H1 (cell line): ENCODE measurements around the gene DIS3L. TPM values are rescaled to one million over a fixed set of nuclear protein-coding genes. Genes with fewer than 3 reads are reported as not detected.

Experiments
- CTCF ChIA-PET: fragments of 300-600 bp; sonication (Branson Sonifier 250); formaldehyde crosslinking; loops from one replicate; lab custom pipeline; 2021; ENCODE audit not compliant: partially characterized antibody; lab: Charles Lee
- POLR2A ChIA-PET: fragments of 300-600 bp; sonication (Branson Sonifier 250); formaldehyde crosslinking; loops from one replicate; lab custom pipeline; 2021; ENCODE audit warnings: inconsistent platforms; ENCODE audit not compliant: partially characterized antibody; lab: Charles Lee
- DNase-seq, 2 experiments: peaks; one replicate each; pipeline versions ENCODE4 v3.0.0 to v3.0.0-alpha.2; 2010 to 2022; ENCODE audit warnings: low spot score in 2 of 2, low read depth in 1 of 2, mixed read lengths in 1 of 2
- FAIRE-seq: peaks from 2 replicates; lab custom pipeline; 2011; peaks lifted over from hg19 to GRCh38; lab: Jason Lieb, UNC
- H2AFZ ChIP-seq: 2 replicates; pipeline ENCODE4 v1.8.1; 2012; ENCODE audit warnings: low read length, inconsistent platforms
- H2AK5ac ChIP-seq: 2 replicates; pipeline ENCODE4 v1.6.1; 2013; ENCODE audit warnings: low read depth, low read length
- H2BK120ac ChIP-seq: replicated peaks from 2 replicates; pipeline ENCODE3; 2013; ENCODE audit warnings: low read depth, low read length, inconsistent platforms
- H2BK12ac ChIP-seq: 2 replicates; pipeline ENCODE4 v1.6.1; 2013; ENCODE audit warnings: low read depth, low read length
- H2BK15ac ChIP-seq: 2 replicates; pipeline ENCODE4 v1.6.1; 2013; ENCODE audit warnings: low read length
- H2BK20ac ChIP-seq: 2 replicates; pipeline ENCODE4 v1.6.1; 2013; ENCODE audit warnings: low read length
- H2BK5ac ChIP-seq: 2 replicates; pipeline ENCODE4 v1.6.1; 2013; ENCODE audit warnings: low read depth, low read length
- H3K14ac ChIP-seq: 2 replicates; pipeline ENCODE4 v1.6.1; 2013; ENCODE audit warnings: inconsistent platforms; ENCODE audit not compliant: insufficient read length
- H3K18ac ChIP-seq: 2 replicates; pipeline ENCODE4 v1.6.1; 2013; ENCODE audit warnings: low read length; ENCODE audit errors: extremely low read depth
- H3K23ac ChIP-seq: 2 replicates; pipeline ENCODE4 v1.6.1; 2013; ENCODE audit warnings: inconsistent platforms; ENCODE audit not compliant: insufficient read length
- H3K23me2 ChIP-seq: 2 replicates; pipeline ENCODE4 v1.6.1; 2013; ENCODE audit warnings: low read depth, low read length
- H3K27ac ChIP-seq: 2 replicates; pipeline ENCODE4 v1.6.1; 2011; ENCODE audit warnings: low read depth, low read length, inconsistent platforms
- H3K27me3 ChIP-seq, 4 experiments: replicated peaks in 1 of 4; 1 replicate in 1 of 4; 2 replicates in 3 of 4; pipeline versions ENCODE4 v1.6.1 to v1.8.1; 2011 to 2013; ENCODE audit warnings: low read length in 3 of 4, mild to moderate bottlenecking in 3 of 4, inconsistent platforms in 2 of 4, mixed read lengths in 2 of 4, moderate library complexity in 1 of 4; ENCODE audit not compliant: control insufficient read depth in 3 of 4, insufficient read depth in 3 of 4; ENCODE audit errors: extremely low read depth in 1 of 4
- H3K36me3 ChIP-seq, 4 experiments: 2 replicates each; pipeline versions ENCODE4 v1.6.1 to v1.8.1; 2011 to 2013; ENCODE audit warnings: mild to moderate bottlenecking in 4 of 4, low read length in 3 of 4, moderate library complexity in 2 of 4, control low read depth in 1 of 4, inconsistent platforms in 1 of 4; ENCODE audit not compliant: insufficient read depth in 4 of 4, control insufficient read depth in 2 of 4
- H3K4ac ChIP-seq: replicated peaks from 2 replicates; pipeline ENCODE3; 2013; ENCODE audit warnings: low read length, low read depth, mixed read lengths, inconsistent platforms; ENCODE audit not compliant: insufficient read length
- H3K4me1 ChIP-seq, 4 experiments: replicated peaks in 1 of 4; 1 replicate in 1 of 4; 2 replicates in 3 of 4; pipeline versions ENCODE4 v1.6.1 to v1.8.1; 2011 to 2013; ENCODE audit warnings: low read length in 3 of 4, inconsistent platforms in 2 of 4, mixed read lengths in 1 of 4; ENCODE audit not compliant: insufficient read depth in 4 of 4, control insufficient read depth in 3 of 4
- H3K4me2 ChIP-seq, 2 experiments: 2 replicates each; pipeline versions ENCODE4 v1.6.1 to v1.8.1; 2011 to 2013; ENCODE audit warnings: low read depth in 2 of 2, low read length in 2 of 2, control low read depth in 1 of 2, inconsistent platforms in 1 of 2, mild to moderate bottlenecking in 1 of 2; ENCODE audit not compliant: insufficient read depth in 1 of 2
- H3K4me3 ChIP-seq, 4 experiments: fragments of 200-600, 300-600 bp in 1 of 4; sonication (generic), shearing (Covaris generic), sonication (Bioruptor Twin) in 1 of 4; 2 replicates each; pipeline versions ENCODE4 v1.5.1 to v1.8.1; 2011 to 2016; ENCODE audit warnings: low read length in 4 of 4, low read depth in 3 of 4, control low read depth in 2 of 4, inconsistent platforms in 2 of 4, mild to moderate bottlenecking in 2 of 4, mixed read lengths in 1 of 4, moderate library complexity in 1 of 4; ENCODE audit not compliant: insufficient read depth in 2 of 4; ENCODE audit errors: extremely low read depth in 1 of 4
- H3K56ac ChIP-seq: replicated peaks from 2 replicates; pipeline ENCODE3; 2013; ENCODE audit warnings: low read depth, mild to moderate bottlenecking, mixed read lengths, low read length, inconsistent platforms; ENCODE audit not compliant: insufficient read length
- H3K79me1 ChIP-seq: 2 replicates; pipeline ENCODE4 v1.6.1; 2013; ENCODE audit warnings: low read depth, low read length, control low read depth
- H3K79me2 ChIP-seq, 2 experiments: 2 replicates each; pipeline versions ENCODE4 v1.6.1 to v1.8.1; 2012 to 2013; ENCODE audit warnings: low read length in 2 of 2, mild to moderate bottlenecking in 2 of 2, inconsistent platforms in 1 of 2; ENCODE audit not compliant: insufficient read depth in 2 of 2, control insufficient read depth in 1 of 2
- H3K9ac ChIP-seq, 4 experiments: replicated peaks in 1 of 4; 1 replicate in 1 of 4; 2 replicates in 3 of 4; pipeline versions ENCODE4 v1.6.1 to v1.8.1; 2011 to 2013; ENCODE audit warnings: low read depth in 3 of 4, low read length in 3 of 4, control low read depth in 2 of 4, mild to moderate bottlenecking in 2 of 4, moderate library complexity in 2 of 4, inconsistent platforms in 1 of 4; ENCODE audit errors: extremely low read depth in 1 of 4
- H3K9me3 ChIP-seq, 2 experiments: 2 replicates each; pipeline versions ENCODE4 v1.6.1 to v1.8.1; 2012 to 2013; ENCODE audit warnings: mild to moderate bottlenecking in 2 of 2, moderate library complexity in 2 of 2, control low read depth in 1 of 2, inconsistent platforms in 1 of 2, low read depth in 1 of 2, low read length in 1 of 2, mixed read lengths in 1 of 2; ENCODE audit not compliant: insufficient read depth in 2 of 2
- H4K20me1 ChIP-seq, 2 experiments: replicated peaks in 1 of 2; 2 replicates each; pipeline versions ENCODE3 to v1.8.1; 2011 to 2013; ENCODE audit warnings: inconsistent platforms in 2 of 2, low read length in 2 of 2, mild to moderate bottlenecking in 1 of 2; ENCODE audit not compliant: insufficient read depth in 2 of 2, control insufficient read depth in 1 of 2
- H4K5ac ChIP-seq: 2 replicates; pipeline ENCODE4 v1.6.1; 2013; ENCODE audit warnings: low read length, low read depth, mixed read lengths, inconsistent platforms; ENCODE audit not compliant: insufficient read length
- H4K8ac ChIP-seq: 2 replicates; pipeline ENCODE4 v1.8.0; 2013; ENCODE audit warnings: mild to moderate bottlenecking, moderate library complexity, low read length, inconsistent platforms; ENCODE audit not compliant: insufficient read depth; ENCODE audit errors: extremely low read depth
- H4K91ac ChIP-seq: replicated peaks from 2 replicates; pipeline ENCODE3; 2013; ENCODE audit warnings: low read length, mixed read lengths, inconsistent platforms; ENCODE audit not compliant: insufficient read length
- CEBPB ChIP-seq: IDR thresholded peaks from 2 replicates; pipeline ENCODE4 v1.6.1; 2012; ENCODE audit warnings: low read depth, low read length
- E2F6 ChIP-seq: IDR thresholded peaks from 2 replicates; pipeline ENCODE4 v1.6.1; 2012; ENCODE audit warnings: inconsistent platforms
- POLR2A ChIP-seq, 2 experiments: IDR thresholded peaks; 1 replicate in 1 of 2; 2 replicates in 1 of 2; pipeline ENCODE4 v1.6.1; 2011; ENCODE audit warnings: low read depth in 2 of 2, low read length in 2 of 2, mild to moderate bottlenecking in 2 of 2; ENCODE audit errors: control extremely low read depth in 1 of 2
- WGBS, 2 experiments: shearing (Covaris generic) in 1 of 2; methylation state at CpG; one replicate each; pipeline versions ENCODE4 v1.1.6 to v1.1.7; 2013 to 2015; ENCODE audit warnings: low lambda C conversion rate in 2 of 2, mixed read lengths in 2 of 2, inconsistent platforms in 1 of 2, low coverage in 1 of 2, missing lambda C conversion rate in 1 of 2; ENCODE audit not compliant: insufficient replicate concordance in 2 of 2, insufficient coverage in 1 of 2, insufficient read length in 1 of 2; ENCODE audit errors: extremely low coverage in 1 of 2, missing lambda C conversion rate in 1 of 2; 5-methylcytosine and 5-hydroxymethylcytosine counted together
- polyA plus RNA-seq, 7 experiments: library from polyadenylated mRNA; depleted of rRNA in 3 of 7; stranded (reverse) in 5 of 7; unstranded in 2 of 7; fragments of >200 nt in 5 of 7; fragments of 200-250 nt in 2 of 7; gene quantifications; 1 replicate in 5 of 7; 2 replicates in 1 of 7; 4 replicates in 1 of 7; pipeline versions ENCODE4 v1.2.1 to v1.2.3, GENCODE V29; 2011 to 2013; ENCODE audit warnings: missing spikeins in 2 of 7, mixed read lengths in 2 of 7
- total RNA-seq: library from RNA; stranded (reverse); fragmentation: NEBNext Ultra II Directional; extraction: Animal tissue kit (Norgen Biotek cat#: 25700); gene quantifications from 2 replicates; pipeline ENCODE4 v1.2.1, GENCODE V29; 2021

DIS3L gene
- total and polyA plus RNA-seq, 2 of the 8 experiments (the other 6 are each of a cell fraction or from before 2014, with no cell fraction given), result 8.7 to 25.0 TPM

GRCh38 chr15:66369773-66370651, 76.6 kb downstream of the DIS3L start:
- H2BK5ac ChIP-seq, result no peak overlapping the region
- H3K23me2 ChIP-seq, result no peaks in the 10 kb centered on the region
- no peaks in the 10 kb centered on the region for H3K27me3 ChIP-seq
- H3K4me1 ChIP-seq, result peaks cover 0 to 5% (median 2%) of the 10 kb centered on the region in 4 experiments; a peak in 3 of 7 replicates
- no peak overlapping the region for H2BK15ac ChIP-seq
- TF ChIP-seq CEBPB (peak; percentile 84), POLR2A (IDR thresholded peaks at IDR 0.05; ENCODE audit: control extremely low read depth in 1 of 2, low read depth in 2 of 2, low read length in 2 of 2) (no peak), E2F6 (peak; percentile 69; the same call in 1 of the 2 replicates)
- H3K14ac ChIP-seq, result no peak overlapping the region
- H3K4ac ChIP-seq, result no peak overlapping the region
- no peak for DNase-seq
- no peak overlapping the region; the same call in 1 of the 2 replicates for H2BK20ac ChIP-seq
- H4K5ac ChIP-seq, result no peak overlapping the region
- H3K56ac ChIP-seq, result no peak overlapping the region
- H2BK120ac ChIP-seq, result no peak overlapping the region
- ChIA-PET POLR2A (interaction anchor here (0.8 to 1.2 kb wide), 2 partner anchors 14 to 129 kb away, joined by 3 to 4 read pairs; no protein-coding TSS in a partner anchor), CTCF (interaction anchor here (1.1 to 1.8 kb wide), 2 partner anchors 16 to 128 kb away, joined by 3 to 6 read pairs; partner anchors contain the start of gene MAP2K1)
- no peak overlapping the region for H3K27ac ChIP-seq
- no peaks in the 10 kb centered on the region for H3K79me2 ChIP-seq
- peaks cover 3 to 9% of the 10 kb centered on the region in 2 experiments; a peak in 2 of 4 replicates for H3K9me3 ChIP-seq
- FAIRE-seq, result no peak
- no peak overlapping the region for H3K23ac ChIP-seq
- H2BK12ac ChIP-seq, result peak overlapping the region; percentile 75; the same call in 1 of the 2 replicates
- peak overlapping the region in 1 of 4 experiments; percentile 67; a peak in 1 of 7 replicates for H3K9ac ChIP-seq
- peak overlapping the region; percentile 95 for H2AFZ ChIP-seq
- H4K91ac ChIP-seq, result no peak overlapping the region
- H4K20me1 ChIP-seq, result no peaks in the 10 kb centered on the region
- WGBS, 2 experiments, result 71% methylated on average over 12 of the region's 12 CpGs; no CpG with 5 or more reads in 1 of the 2 experiments
- H3K79me1 ChIP-seq, result no peaks in the 10 kb centered on the region
- no peak overlapping the region for H4K8ac ChIP-seq
- H3K36me3 ChIP-seq, result no peaks in the 10 kb centered on the region
- no peak overlapping the region for H3K18ac ChIP-seq
- H3K4me3 ChIP-seq, result no peak overlapping the region
- no peak overlapping the region for H2AK5ac ChIP-seq
- no peak overlapping the region for H3K4me2 ChIP-seq
